ENCODE data around the gene TMEM132D.

The TMEM132D gene

GRCh38 chr12:129530984-129531383, 372.8 kb downstream of the TMEM132D start:
- no peak for DNase-seq

GRCh38 chr12:129530517-129530916, 373.3 kb downstream of the TMEM132D start:
- DNase-seq = no peak

- no peak for DNase-seq
Measured at GRCh38 chr12:129527506-129527905, 376.3 kb downstream of the TMEM132D start.

- no peak for DNase-seq
Measured at GRCh38 chr12:129523621-129524020, 380.2 kb downstream of the TMEM132D start.

GRCh38 chr12:129520739-129521138, 383.1 kb downstream of the TMEM132D start:
- no peak for DNase-seq

- DNase-seq = no peak
Measured at GRCh38 chr12:129503802-129504201, 400.0 kb downstream of the TMEM132D start.

- no peak for DNase-seq
Measured at GRCh38 chr12:129496226-129496625, 407.6 kb downstream of the TMEM132D start.

GRCh38 chr12:129494766-129495165, 409.1 kb downstream of the TMEM132D start:
- DNase-seq = no peak

GRCh38 chr12:129494260-129494659, 409.6 kb downstream of the TMEM132D start:
- no peak for DNase-seq

- DNase-seq = no peak
Measured at GRCh38 chr12:129489100-129489676, 414.6 kb downstream of the TMEM132D start.

GRCh38 chr12:129486931-129487330, 416.9 kb downstream of the TMEM132D start:
- DNase-seq = no peak

- no peak for DNase-seq
Measured at GRCh38 chr12:129483111-129483893, 420.5 kb downstream of the TMEM132D start.

- DNase-seq = no peak
Measured at GRCh38 chr12:129481921-129482320, 421.9 kb downstream of the TMEM132D start.

GRCh38 chr12:129470196-129470595, 433.6 kb downstream of the TMEM132D start:
- DNase-seq = no peak

GRCh38 chr12:129467726-129468125, 436.1 kb downstream of the TMEM132D start:
- DNase-seq = no peak

- DNase-seq = no peak
Measured at GRCh38 chr12:129467289-129467688, 436.5 kb downstream of the TMEM132D start.

- no peak for DNase-seq
Measured at GRCh38 chr12:129466499-129466898, 437.3 kb downstream of the TMEM132D start.

- DNase-seq = no peak
Measured at GRCh38 chr12:129459886-129460285, 443.9 kb downstream of the TMEM132D start.

- DNase-seq = no peak
Measured at GRCh38 chr12:129446696-129447095, 457.1 kb downstream of the TMEM132D start.

- no peak for DNase-seq
Measured at GRCh38 chr12:129440278-129440677, 463.5 kb downstream of the TMEM132D start.

- no peak for DNase-seq
Measured at GRCh38 chr12:129434790-129435189, 469.0 kb downstream of the TMEM132D start.

- no peak for DNase-seq
Measured at GRCh38 chr12:129428240-129428936, 475.4 kb downstream of the TMEM132D start.

- DNase-seq = no peak
Measured at GRCh38 chr12:129423041-129423580, 480.7 kb downstream of the TMEM132D start.

- DNase-seq = no peak
Measured at GRCh38 chr12:129413295-129413694, 490.5 kb downstream of the TMEM132D start.
